HepG2 (cell line): ENCODE measurements around the gene RAB15. TPM values are rescaled to one million over a fixed set of nuclear protein-coding genes. Genes with fewer than 3 reads are reported as not detected.

ENCODE experiments used
- ATAC-seq: fragments of 200-7000 bp; cut with Tn5 transposase; 3 replicates; pipeline ENCODE4 v1.9.1; 2020; ENCODE audit warnings: mild to moderate bottlenecking, moderate library complexity
- BruUV-seq: library from RNA; stranded (reverse); fragments of 400-500 nt; replicated peaks from 2 replicates; lab custom pipeline; 2021; lab: Mats Ljungman, UMichigan
- CTCF ChIA-PET: fragments of 300-600 bp; formaldehyde crosslinking; extraction: SDS; loops from one replicate; lab custom pipeline; 2021; ENCODE audit warnings: low total read pairs, inconsistent platforms, low intra/inter-chr PET ratio; lab: Yijun Ruan, JAX
- POLR2A ChIA-PET: fragments of 350-600 bp; sonication (Branson Sonifier 250); formaldehyde crosslinking; loops from one replicate; lab custom pipeline; 2020; ENCODE audit warnings: antibody characterized with exemption, inconsistent platforms; lab: Yijun Ruan, JAX
- DNase-seq: peaks from one replicate; pipeline ENCODE4 v3.0.0-alpha.2; 2015; ENCODE audit warnings: low spot score
- FAIRE-seq: peaks from 3 replicates; lab custom pipeline; 2011; peaks lifted over from hg19 to GRCh38; lab: Jason Lieb, UNC
- H2AFZ ChIP-seq: one replicate; pipeline ENCODE4 v1.6.1; 2011; ENCODE audit warnings: low read length, inconsistent platforms
- H3K27ac ChIP-seq: fragments of 300-600 bp; 3 replicates; pipeline ENCODE4 v1.8.0; 2011; ENCODE audit warnings: mixed run types, mild to moderate bottlenecking, mixed read lengths, low read length, inconsistent platforms; ENCODE audit not compliant: insufficient read depth; ENCODE audit errors: extremely low read length
- H3K27me3 ChIP-seq, 2 experiments: fragments of 200-600 bp in 1 of 2; 2 replicates in 1 of 2; 3 replicates in 1 of 2; pipeline versions ENCODE4 v1.6.0 to v1.8.0; 2011; ENCODE audit warnings: low read length in 2 of 2, mild to moderate bottlenecking in 2 of 2, moderate library complexity in 2 of 2, inconsistent platforms in 1 of 2; ENCODE audit not compliant: insufficient read depth in 2 of 2, control insufficient read depth in 1 of 2
- H3K36me3 ChIP-seq, 2 experiments: fragments of 200-600 bp in 1 of 2; replicated peaks in 1 of 2; 2 replicates in 1 of 2; 3 replicates in 1 of 2; pipeline versions ENCODE4 v1.5.1 to v1.8.0; 2011; ENCODE audit warnings: low read length in 2 of 2, inconsistent platforms in 1 of 2; ENCODE audit not compliant: insufficient read depth in 2 of 2, control insufficient read depth in 1 of 2
- H3K4me1 ChIP-seq: 2 replicates; pipeline ENCODE4 v1.5.1; 2012; ENCODE audit warnings: low read length, inconsistent platforms; ENCODE audit not compliant: insufficient read depth
- H3K4me2 ChIP-seq: 2 replicates; pipeline ENCODE4 v1.6.0; 2011; ENCODE audit warnings: low read depth, low read length, inconsistent platforms
- H3K4me3 ChIP-seq, 3 experiments: fragments of 200-600 bp in 1 of 3; sonication (generic), shearing (Covaris generic) in 1 of 3; replicated peaks in 1 of 3; 2 replicates each; pipeline ENCODE4 v1.5.1; 2011 to 2016; ENCODE audit warnings: low read length in 3 of 3, inconsistent platforms in 2 of 3, low read depth in 2 of 3, mild to moderate bottlenecking in 2 of 3, control low read depth in 1 of 3, mixed read lengths in 1 of 3; ENCODE audit not compliant: insufficient read depth in 1 of 3
- H3K79me2 ChIP-seq: one replicate; pipeline ENCODE4 v1.6.1; 2011; ENCODE audit warnings: low read length, inconsistent platforms; ENCODE audit not compliant: insufficient read depth
- H3K9ac ChIP-seq: 2 replicates; pipeline ENCODE4 v1.6.0; 2011; ENCODE audit warnings: mild to moderate bottlenecking, low read depth, low read length, inconsistent platforms; ENCODE audit not compliant: insufficient read depth
- H3K9me3 ChIP-seq: 2 replicates; pipeline ENCODE4 v1.5.1; 2012; ENCODE audit warnings: mild to moderate bottlenecking, low read length
- H4K20me1 ChIP-seq: 2 replicates; pipeline ENCODE4 v1.6.0; 2011; ENCODE audit warnings: inconsistent platforms, mild to moderate bottlenecking, low read length, moderate library complexity; ENCODE audit not compliant: insufficient read depth
- FLYWCH1 ChIP-seq: sonication (generic); formaldehyde crosslinking; IDR thresholded peaks from 2 replicates; pipeline ENCODE4 v1.8.1; 2023; ENCODE audit warnings: mild to moderate bottlenecking, missing genetic modification reagents
- GPBP1L1 ChIP-seq: sonication (generic); formaldehyde crosslinking; IDR thresholded peaks from 2 replicates; pipeline ENCODE4 v1.5.0; 2020; ENCODE audit warnings: mild to moderate bottlenecking, missing genetic modification reagents
- ZBTB14 ChIP-seq: sonication (generic); formaldehyde crosslinking; IDR thresholded peaks from 2 replicates; pipeline ENCODE4 v1.4.0; 2020; ENCODE audit warnings: missing genetic modification reagents
- ZNF12 ChIP-seq: sonication (generic); formaldehyde crosslinking; IDR thresholded peaks from 2 replicates; pipeline ENCODE4 v1.5.0; 2020; ENCODE audit warnings: missing genetic modification reagents
- ZNF460 ChIP-seq: sonication (generic); formaldehyde crosslinking; IDR thresholded peaks from 2 replicates; pipeline ENCODE4 v1.5.1; 2020; ENCODE audit warnings: missing genetic modification reagents, mild to moderate bottlenecking, borderline replicate concordance
- ZNF775 ChIP-seq: sonication (generic); formaldehyde crosslinking; IDR thresholded peaks from 2 replicates; pipeline ENCODE4 v1.4.0; 2020; ENCODE audit warnings: missing genetic modification reagents, mild to moderate bottlenecking, moderate library complexity, borderline replicate concordance
- WGBS: methylation state at CpG from one replicate; pipeline ENCODE4 v1.1.6; 2017; ENCODE audit warnings: low lambda C conversion rate; 5-methylcytosine and 5-hydroxymethylcytosine counted together
- in situ Hi-C: cut with HindIII; loops from 2 replicates; pipeline ENCODE4 v1.10.0; 2017; ENCODE audit warnings: low pct_unique_long_range_greater_than_20kb; ENCODE audit not compliant: extremely low pct_ligation_motif_present
- intact Hi-C: fragments of 100-400 bp; cut with micrococcal nuclease; formaldehyde crosslinking; loops from one replicate; pipeline ENCODE4 v1.10.0; 2022; ENCODE audit not compliant: unreplicated experiment
- polyA plus RNA-seq, 8 experiments: library from polyadenylated mRNA; depleted of rRNA in 3 of 8; stranded (reverse) in 7 of 8; unstranded in 1 of 8; fragments of >200 nt; fragmentation: Illumina TruSeq in 4 of 8; extraction: Trizol in 4 of 8; gene quantifications; 2 replicates each; pipeline versions ENCODE4 v1.2.1 to v1.2.3, GENCODE V29; 2011 to 2016; ENCODE audit warnings: low read depth in 4 of 8, missing spikeins in 1 of 8, mixed read lengths in 1 of 8; ENCODE audit not compliant: insufficient read depth in 1 of 8
- total RNA-seq, 5 experiments: library from RNA; depleted of rRNA; stranded (reverse); fragments of >200 nt; fragmentation: Illumina TruSeq; extraction: Trizol; gene quantifications; 2 replicates each; pipeline ENCODE4 v1.2.3, GENCODE V29; 2016; ENCODE audit warnings: low read depth in 1 of 5
- TF ChIP-seq, protein P1 (sequence below): fragments of 450-650 bp; IDR thresholded peaks from 2 replicates; pipeline ENCODE4 v1.6.1; 2017

RAB15 gene
- total and polyA plus RNA-seq, 2 of the 13 experiments (the other 11 are each of a cell fraction or from before 2014, with no cell fraction given), result 7.4 to 18.5 TPM

- TF ChIP-seq ZBTB14 (CRISPR knock-in tag), result no peak
- no peak for TF ChIP-seq ZNF775 (CRISPR knock-in tag)
- TF ChIP-seq FLYWCH1 (CRISPR knock-in tag), result no peak
These were observed 13.4 kb downstream of the RAB15 start (continued) for GRCh38 chr14:64958743-64959142.

DNA sequence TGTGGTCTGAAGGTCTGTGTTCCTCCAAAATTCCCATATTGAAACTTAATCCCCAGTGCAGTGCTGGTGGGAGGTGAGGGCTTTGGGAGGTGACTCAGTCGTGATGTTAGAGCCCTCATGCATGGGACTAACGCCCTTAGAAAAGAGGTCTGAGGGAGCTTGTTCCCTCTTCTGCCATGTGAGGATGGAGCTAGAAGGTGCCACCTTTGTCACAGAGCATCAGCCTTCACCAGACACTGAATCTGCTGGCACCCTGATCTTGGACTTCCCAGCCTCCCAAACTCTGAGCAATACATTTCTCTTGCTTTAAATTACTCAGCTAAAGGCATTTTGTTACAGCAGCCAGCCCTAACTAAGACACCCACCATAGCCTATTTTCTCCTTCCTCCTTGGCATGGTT is 13.9 kb downstream of the RAB15 start:
- Histone ChIP-seq H3K27ac (no peak overlapping the region), H3K4me3 (no peak overlapping the region), H3K36me3 (no peaks in the 10 kb centered on the region; a peak in 1 of 5 replicates), H3K9ac (no peak overlapping the region), H3K27me3 (no peaks in the 10 kb centered on the region), H3K79me2 (no peaks in the 10 kb centered on the region), H4K20me1 (no peaks in the 10 kb centered on the region), H2AFZ (no peak overlapping the region), H3K4me2 (no peak overlapping the region), H3K4me1 (peaks cover 21% of the 10 kb centered on the region), H3K9me3 (no peaks in the 10 kb centered on the region)
- intact Hi-C loops (no loop called here), in situ Hi-C loops (no loop called here)
- DNase-seq (no peak), ATAC-seq (no peak), FAIRE-seq (no peak)
- no TSS peak for BruUV-seq
- CTCF ChIA-PET, result no interaction called here
- POLR2A ChIA-PET, result interaction anchor here (1.6 to 2.5 kb wide), 2 partner anchors 10 to 29 kb away, joined by 4 to 9 read pairs; partner anchors contain the start of gene FNTB
- WGBS, result 100% methylated on average over 1 of the region's 2 CpGs
- TF ChIP-seq ZNF12 (CRISPR knock-in tag) (0 out of 2 replicates have a peak, but pooled peaks have one; percentile 34), GPBP1L1 (CRISPR knock-in tag) (no peak), ZNF460 (no peak)
- TF ChIP-seq, protein P1, sequence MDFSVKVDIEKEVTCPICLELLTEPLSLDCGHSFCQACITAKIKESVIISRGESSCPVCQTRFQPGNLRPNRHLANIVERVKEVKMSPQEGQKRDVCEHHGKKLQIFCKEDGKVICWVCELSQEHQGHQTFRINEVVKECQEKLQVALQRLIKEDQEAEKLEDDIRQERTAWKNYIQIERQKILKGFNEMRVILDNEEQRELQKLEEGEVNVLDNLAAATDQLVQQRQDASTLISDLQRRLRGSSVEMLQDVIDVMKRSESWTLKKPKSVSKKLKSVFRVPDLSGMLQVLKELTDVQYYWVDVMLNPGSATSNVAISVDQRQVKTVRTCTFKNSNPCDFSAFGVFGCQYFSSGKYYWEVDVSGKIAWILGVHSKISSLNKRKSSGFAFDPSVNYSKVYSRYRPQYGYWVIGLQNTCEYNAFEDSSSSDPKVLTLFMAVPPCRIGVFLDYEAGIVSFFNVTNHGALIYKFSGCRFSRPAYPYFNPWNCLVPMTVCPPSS, result no peak
